ENCODE measurements around the gene POU2F3.

The POU2F3 gene

GRCh38 chr11:120342678-120343077 lies 102.7 kb downstream of the POU2F3 start:
- DNase-seq: no peak

- DNase-seq: peak in 1 of 5 experiments; percentile 62
Measured at GRCh38 chr11:120343429-120343828, 103.5 kb downstream of the POU2F3 start.

GRCh38 chr11:120344302-120345004 lies 104.5 kb downstream of the POU2F3 start:
- peak in 3 of 5 experiments; percentile 16 to 92 (median 81) for DNase-seq

GRCh38 chr11:120346233-120346632 lies 106.3 kb downstream of the POU2F3 start:
- DNase-seq: no peak

GRCh38 chr11:120350637-120351036 lies 110.7 kb downstream of the POU2F3 start:
- DNase-seq: no peak

- no peak for DNase-seq
Measured at GRCh38 chr11:120352405-120352804, 112.5 kb downstream of the POU2F3 start.

GRCh38 chr11:120354068-120354467 lies 114.1 kb downstream of the POU2F3 start:
- DNase-seq: no peak

GRCh38 chr11:120354779-120355178 lies 114.8 kb downstream of the POU2F3 start:
- DNase-seq: no peak

GRCh38 chr11:120357620-120358019 lies 117.7 kb downstream of the POU2F3 start:
- no peak for DNase-seq

GRCh38 chr11:120358729-120359128 lies 118.8 kb downstream of the POU2F3 start:
- no peak for DNase-seq

- DNase-seq: no peak
Measured at GRCh38 chr11:120363436-120363835, 123.5 kb downstream of the POU2F3 start.

- DNase-seq: no peak
Measured at GRCh38 chr11:120365512-120365911, 125.6 kb downstream of the POU2F3 start.
